Stimulated activated CD4-positive, alpha-beta T cell treated with anti-CD3 and anti-CD28 coated beads, Interleukin-4, amount 100 ng/mL, for 48 hours (primary cell): ENCODE data around the gene PGBD5.

Experiments used
- DNase-seq, 2 donors: peaks; one replicate each; pipeline ENCODE4 v3.0.0-alpha.2; 2020; ENCODE audit warnings: low read depth in 2 of 2

Gene PGBD5

GRCh38 chr1:230265200-230266115 is 160.7 kb downstream of the PGBD5 start:
- no peak for DNase-seq
